Right lobe of liver (tissue), 6 donors: ENCODE data around the gene SNX10. TPM values are rescaled to one million over a fixed set of nuclear protein-coding genes. Genes with fewer than 3 reads are reported as not detected.

Experiments used
- ATAC-seq, 4 donors: fragments of 200-7000 bp; cut with Tn5 transposase; one replicate each; pipeline ENCODE4 v1.9.1; 2020; ENCODE audit warnings: mild to moderate bottlenecking in 4 of 4, moderate library complexity in 4 of 4
- DNase-seq, 3 donors: peaks; one replicate each; pipeline ENCODE4 v3.0.0-alpha.2; 2020
- H3K27ac ChIP-seq, 3 donors: fragments of 200-600 bp; one replicate each; pipeline ENCODE4 v1.8.0; 2022
- H3K27me3 ChIP-seq, 2 donors: fragments of 200-600 bp; one replicate each; pipeline ENCODE4 v1.8.0; 2022
- H3K36me3 ChIP-seq, 4 donors: fragments of 200-600 bp; sonication (generic) in 1 of 4; one replicate each; pipeline versions ENCODE4 v1.5.1 to v1.8.0; 2017 to 2022; ENCODE audit warnings: control low read depth in 1 of 4
- H3K4me1 ChIP-seq, 4 donors: fragments of 200-600 bp; sonication (generic) in 1 of 4; one replicate each; pipeline versions ENCODE4 v1.5.1 to v1.8.0; 2017 to 2022; ENCODE audit warnings: control low read depth in 1 of 4
- H3K4me3 ChIP-seq, 3 donors: fragments of 200-600 bp; one replicate each; pipeline ENCODE4 v1.8.0; 2022
- H3K9me3 ChIP-seq, 4 donors: fragments of 200-600 bp; sonication (generic) in 1 of 4; one replicate each; pipeline versions ENCODE4 v1.5.1 to v1.8.0; 2017 to 2022; ENCODE audit warnings: control low read depth in 1 of 4
- CTCF ChIP-seq, 4 donors: fragments of 200-600 bp in 3 of 4; fragments of 450-650 bp in 1 of 4; IDR thresholded peaks; one replicate each; pipeline versions ENCODE4 v1.5.1 to v1.8.0; 2016 to 2022; ENCODE audit warnings: antibody characterized with exemption in 4 of 4, mild to moderate bottlenecking in 2 of 4
- POLR2A ChIP-seq: fragments of 450-650 bp; IDR thresholded peaks from one replicate; pipeline ENCODE4 v1.6.1; 2017; ENCODE audit warnings: antibody characterized with exemption, mild to moderate bottlenecking
- WGBS: methylation state at CpG from one replicate; pipeline ENCODE4 v1.1.6; 2018; ENCODE audit warnings: low coverage, low lambda C conversion rate; ENCODE audit not compliant: insufficient coverage; ENCODE audit errors: missing lambda C conversion rate; 5-methylcytosine and 5-hydroxymethylcytosine counted together
- intact Hi-C, 2 donors: fragments of 100-400 bp; cut with DNase I; formaldehyde crosslinking; loops; one replicate each; pipeline versions ENCODE4 v1.11.2 to v1.14.1; 2022
- total RNA-seq, 6 experiments: library from RNA; depleted of rRNA in 2 of 6; stranded (reverse); fragments of >200 nt in 2 of 6; fragmentation: NEBNext Ultra II Directional in 3 of 6; extraction: Animal tissue kit (Norgen Biotek cat#: 25700) in 3 of 6; gene quantifications; one replicate each; pipeline versions ENCODE4 v1.1.0 to v1.2.4, GENCODE V29; 2016 to 2023
- donor health status: DM: no; HTN: yes; CAD: no.
- donor health status: DM: no; HTN: no; CAD: no.
- donor health status: DM: no; HTN: no; CAD: no.
- donor health status: DM: no; HTN: yes; CAD: no.
- donor health status: DM: no; HTN: yes; CAD: no.

Gene SNX10
- total RNA-seq, 6 experiments from 2014 or later: 10.1 to 59.0 (median 37.7) TPM

- intact Hi-C loops: no loop called here
- 63% methylated on average over 3 of the region's 4 CpGs for WGBS
These were observed 40.1 kb downstream of the SNX10 start for GRCh38 chr7:26331789-26332188.

GRCh38 chr7:26332698-26333097 is 41.0 kb downstream of the SNX10 start:
- no peaks in the 10 kb centered on the region for H3K36me3 ChIP-seq
- no peaks in the 10 kb centered on the region for H3K27me3 ChIP-seq
- H3K4me1 ChIP-seq: peaks cover 0 to 10% (median 3%) of the 10 kb centered on the region in 4 donors
- WGBS: 40% methylated on average over 2 of the region's 2 CpGs
- no peak overlapping the region for H3K27ac ChIP-seq
- intact Hi-C loops: no loop called here
- ATAC-seq: peak in 3 of 4 donors; percentile 23 to 64 (median 34)
- no peak for TF ChIP-seq POLR2A
- no peak for TF ChIP-seq CTCF (IDR thresholded peaks at IDR 0.05)
- H3K9me3 ChIP-seq: no peaks in the 10 kb centered on the region
- no peak for DNase-seq
- H3K4me3 ChIP-seq: no peak overlapping the region

More at GRCh38 chr7:26331789-26332188, 40.1 kb downstream of the SNX10 start:
- TF ChIP-seq CTCF (IDR thresholded peaks at IDR 0.05) (no peak), POLR2A (no peak)
- Histone ChIP-seq H3K9me3 (no peaks in the 10 kb centered on the region), H3K27me3 (no peaks in the 10 kb centered on the region), H3K36me3 (no peaks in the 10 kb centered on the region), H3K4me3 (no peak overlapping the region), H3K4me1 (peaks cover 0 to 10% (median 3%) of the 10 kb centered on the region in 4 donors), H3K27ac (no peak overlapping the region)
- ATAC-seq (no peak), DNase-seq (no peak)

- ATAC-seq: no peak
- intact Hi-C loops: no loop called here
- Histone ChIP-seq H3K27me3 (no peaks in the 10 kb centered on the region), H3K4me1 (peaks cover 0 to 5% (median 2%) of the 10 kb centered on the region in 4 donors), H3K36me3 (no peaks in the 10 kb centered on the region), H3K4me3 (no peak overlapping the region), H3K27ac (no peak overlapping the region), H3K9me3 (no peaks in the 10 kb centered on the region)
- 44% methylated on average over 1 of the region's 1 CpG for WGBS
- DNase-seq: no peak
- TF ChIP-seq CTCF (IDR thresholded peaks at IDR 0.05) (no peak), POLR2A (no peak)
These were observed 42.7 kb downstream of the SNX10 start for GRCh38 chr7:26334166-26334859.

GRCh38 chr7:26337232-26337865 is 45.7 kb downstream of the SNX10 start:
- Histone ChIP-seq H3K4me3 (no peak overlapping the region), H3K27ac (no peak overlapping the region), H3K27me3 (no peaks in the 10 kb centered on the region), H3K4me1 (peaks cover 0 to 8% (median 2%) of the 10 kb centered on the region in 4 donors), H3K36me3 (no peaks in the 10 kb centered on the region), H3K9me3 (no peaks in the 10 kb centered on the region)
- WGBS: 39% methylated on average over 2 of the region's 2 CpGs
- DNase-seq: no peak
- intact Hi-C loops: no loop called here
- ATAC-seq: peak in 1 of 4 donors; percentile 44
- no peak for TF ChIP-seq CTCF (IDR thresholded peaks at IDR 0.05)
- TF ChIP-seq POLR2A: no peak
